ENCODE results near the gene ZKSCAN8. TPM values are rescaled to one million over a fixed set of nuclear protein-coding genes. Genes with fewer than 3 reads are reported as not detected.

ZKSCAN8 gene
- total RNA-seq, 1 donor from 2014 or later, result 25.1 TPM

GRCh38 chr6:28207510-28208110 is 65.9 kb downstream of the ZKSCAN8 start:
- H3K27ac ChIP-seq (ENCODE audit: low read depth, low read length), result no peak overlapping the region
- H4K20me1 ChIP-seq (ENCODE audit: insufficient read depth, low read length), result no peaks in the 10 kb centered on the region
- Mint-ChIP-seq H3K27me3 (ENCODE audit: low read depth, unreplicated experiment) (peaks cover 61% of the 10 kb centered on the region), H3K9me3 (ENCODE audit: unreplicated experiment) (no peaks in the 10 kb centered on the region), H3K36me3 (ENCODE audit: low read depth, unreplicated experiment) (no peaks in the 10 kb centered on the region), H3K4me1 (ENCODE audit: low read depth, unreplicated experiment) (peaks cover 5% of the 10 kb centered on the region), H3K4me3 (ENCODE audit: unreplicated experiment) (peak overlapping the region; percentile 91), H3K27ac (ENCODE audit: unreplicated experiment) (peak overlapping the region; percentile 36)
- no peak for FAIRE-seq
- H3K4me2 ChIP-seq (ENCODE audit: low read length), result peak overlapping the region; percentile 96
- no peaks in the 10 kb centered on the region for H3K36me3 ChIP-seq (ENCODE audit: insufficient read depth, low read length)
- DNase-seq (ENCODE audit: low read depth), result peak; percentile 11
- TF ChIP-seq CTCF (IDR thresholded peaks at IDR 0.05; ENCODE audit: insufficient read depth, low read depth, low read length) (no peak), EZH2 (IDR thresholded peaks at IDR 0.05; ENCODE audit: insufficient read depth, low read length) (no peak)
- peaks cover 2% of the 10 kb centered on the region for H3K9me3 ChIP-seq (ENCODE audit: insufficient read depth, low read depth, low read length)
- peak overlapping the region; percentile 65 for H3K9ac ChIP-seq (ENCODE audit: low read length)
- no peaks in the 10 kb centered on the region for H3K79me2 ChIP-seq (ENCODE audit: insufficient read depth, low read length)
- H3K4me1 ChIP-seq (ENCODE audit: insufficient read depth, low read length), result peaks cover 18% of the 10 kb centered on the region
- peaks cover 62% of the 10 kb centered on the region for H3K27me3 ChIP-seq (ENCODE audit: insufficient read depth, low read length)
- H2AFZ ChIP-seq (ENCODE audit: low read depth, low read length), result peak overlapping the region; percentile 93
- H3K4me3 ChIP-seq (ENCODE audit: insufficient read depth, low read depth, low read length), result peak overlapping the region; percentile 64

- peak overlapping the region; percentile 91 for H3K4me3 Mint-ChIP-seq (ENCODE audit: unreplicated experiment)
- no peaks in the 10 kb centered on the region for H3K36me3 ChIP-seq (ENCODE audit: insufficient read depth, low read length)
- H4K20me1 ChIP-seq (ENCODE audit: insufficient read depth, low read length), result no peaks in the 10 kb centered on the region
- H3K4me1 ChIP-seq (ENCODE audit: insufficient read depth, low read length), result peaks cover 18% of the 10 kb centered on the region
- DNase-seq (ENCODE audit: low read depth), result no peak
- H3K4me1 Mint-ChIP-seq (ENCODE audit: low read depth, unreplicated experiment), result peaks cover 5% of the 10 kb centered on the region
- H3K79me2 ChIP-seq (ENCODE audit: insufficient read depth, low read length), result no peaks in the 10 kb centered on the region
- H2AFZ ChIP-seq (ENCODE audit: low read depth, low read length), result peak overlapping the region; percentile 93
- peak overlapping the region; percentile 64 for H3K4me3 ChIP-seq (ENCODE audit: insufficient read depth, low read depth, low read length)
- no peaks in the 10 kb centered on the region for H3K9me3 Mint-ChIP-seq (ENCODE audit: unreplicated experiment)
- H3K9ac ChIP-seq (ENCODE audit: low read length), result peak overlapping the region; percentile 65
- TF ChIP-seq CTCF (IDR thresholded peaks at IDR 0.05; ENCODE audit: insufficient read depth, low read depth, low read length) (no peak), EZH2 (IDR thresholded peaks at IDR 0.05; ENCODE audit: insufficient read depth, low read length) (no peak)
- H3K9me3 ChIP-seq (ENCODE audit: insufficient read depth, low read depth, low read length), result peaks cover under 1% of the 10 kb centered on the region
- peaks cover 61% of the 10 kb centered on the region for H3K27me3 Mint-ChIP-seq (ENCODE audit: low read depth, unreplicated experiment)
- no peak overlapping the region for H3K27ac ChIP-seq (ENCODE audit: low read depth, low read length)
- H3K27ac Mint-ChIP-seq (ENCODE audit: unreplicated experiment), result peak overlapping the region; percentile 36
- no peaks in the 10 kb centered on the region for H3K36me3 Mint-ChIP-seq (ENCODE audit: low read depth, unreplicated experiment)
- peaks cover 62% of the 10 kb centered on the region for H3K27me3 ChIP-seq (ENCODE audit: insufficient read depth, low read length)
- FAIRE-seq, result no peak
- peak overlapping the region; percentile 96 for H3K4me2 ChIP-seq (ENCODE audit: low read length)
Measured at GRCh38 chr6:28208111-28208659, 66.5 kb downstream of the ZKSCAN8 start.

Other genes with a start within 250 kb of the ZKSCAN8 start
- not detected in 2 replicates for gene OR2B2, start 229.5 kb upstream of the ZKSCAN8 start, total RNA-seq
- gene OR2B6, start 184.6 kb upstream of the ZKSCAN8 start, total RNA-seq, result not detected in 2 replicates
- 0.48 and 0.75 TPM in 2 replicates for gene ZNF165, start 61.3 kb upstream of the ZKSCAN8 start, total RNA-seq
- 1.9 and 2.5 TPM in 2 replicates for gene ZSCAN16, start 17.3 kb upstream of the ZKSCAN8 start, total RNA-seq
- 14.7 and 16.9 TPM in 2 replicates for gene ZSCAN9, start 83.4 kb downstream of the ZKSCAN8 start, total RNA-seq
- 3.9 TPM in 2 replicates for gene ZKSCAN4, start 110.4 kb downstream of the ZKSCAN8 start, total RNA-seq
- not detected in 2 replicates for gene NKAPL, start 117.4 kb downstream of the ZKSCAN8 start, total RNA-seq
- gene ZSCAN26, start 125.3 kb downstream of the ZKSCAN8 start, total RNA-seq, result 12.0 and 15.9 TPM in 2 replicates
- gene PGBD1, start 139.7 kb downstream of the ZKSCAN8 start, total RNA-seq, result 7.9 and 8.1 TPM in 2 replicates
- gene ZSCAN31, start 194.3 kb downstream of the ZKSCAN8 start, total RNA-seq, result 1.1 and 1.6 TPM in 2 replicates
- 7.6 and 8.0 TPM in 2 replicates for gene ZKSCAN3, start 208.1 kb downstream of the ZKSCAN8 start, total RNA-seq